Colonic mucosa (tissue), 4 donors: ENCODE data around the gene FUOM. TPM values are rescaled to one million over a fixed set of nuclear protein-coding genes. Genes with fewer than 3 reads are reported as not detected.

Source experiments
- DNase-seq: peaks from one replicate; pipeline ENCODE4 v3.0.0-alpha.2; 2020
- H3K27ac ChIP-seq: fragments of 200-600 bp; one replicate; pipeline ENCODE4 v1.8.0; 2021
- H3K27me3 ChIP-seq: fragments of 200-600 bp; one replicate; pipeline ENCODE4 v1.8.0; 2021
- H3K36me3 ChIP-seq: fragments of 200-600 bp; one replicate; pipeline ENCODE4 v1.8.0; 2021
- H3K4me1 ChIP-seq: fragments of 200-600 bp; one replicate; pipeline ENCODE4 v1.8.0; 2021; ENCODE audit warnings: mild to moderate bottlenecking
- H3K4me3 ChIP-seq: fragments of 200-600 bp; one replicate; pipeline ENCODE4 v1.8.0; 2021
- H3K9ac ChIP-seq, 2 donors: one replicate each; pipeline ENCODE4 v1.7.0; 2013; ENCODE audit warnings: control low read depth in 2 of 2, low read depth in 2 of 2, low read length in 2 of 2
- H3K9me3 ChIP-seq: fragments of 200-600 bp; one replicate; pipeline ENCODE4 v1.8.0; 2021
- intact Hi-C: fragments of 100-400 bp; cut with DNase I; formaldehyde crosslinking; loops from one replicate; pipeline ENCODE4 v1.14.1; 2022
- total RNA-seq, 2 donors: library from RNA; stranded (reverse); fragmentation: NEBNext Ultra II Directional in 1 of 2; extraction: Animal tissue kit (Norgen Biotek cat#: 25700) in 1 of 2; gene quantifications; one replicate each; pipeline ENCODE4 v1.2.1, GENCODE V29; 2021
- TF ChIP-seq, protein P1 (sequence below): fragments of 200-600 bp; IDR thresholded peaks from one replicate; pipeline ENCODE4 v1.8.0; 2022; ENCODE audit warnings: antibody characterized with exemption, mild to moderate bottlenecking
- donor health status: healthy.
- donor health status: DM: no; HTN: no; CAD: no.
- donor health status: DM: no; HTN: no; CAD: no.

FUOM gene
- total RNA-seq, 2 donors from 2014 or later = 16.9 to 23.3 TPM

DNA sequence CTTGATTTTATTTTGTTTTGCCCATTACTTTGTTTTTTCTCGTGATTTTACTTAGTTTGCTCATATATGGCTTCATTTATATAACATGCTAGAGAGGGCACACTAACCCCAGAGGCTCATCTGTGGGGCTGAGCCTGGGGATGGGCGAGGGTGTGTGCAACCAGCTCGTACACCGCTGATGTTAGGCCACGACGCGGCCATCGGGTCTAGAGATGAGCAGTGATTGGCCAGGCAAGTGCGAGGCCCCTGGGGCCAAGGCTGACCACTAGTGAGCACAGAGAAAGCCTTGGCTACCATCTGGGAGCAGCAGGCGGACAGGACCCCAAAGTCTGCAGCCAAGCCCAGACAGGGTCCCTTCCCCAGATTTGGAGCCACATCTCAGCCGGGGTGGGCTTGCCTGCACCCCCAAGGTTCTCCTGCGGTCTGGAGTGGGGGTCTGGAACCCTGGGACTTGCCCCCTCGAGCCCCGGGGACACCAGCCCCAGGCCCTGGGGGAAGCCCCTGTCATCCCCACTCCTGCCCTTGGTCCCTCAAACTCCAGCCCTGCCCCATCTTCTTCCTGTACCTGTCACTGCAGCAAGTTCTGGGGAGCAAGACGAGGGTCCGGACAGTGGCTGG lies 3.7 kb downstream of the FUOM start:
- Histone ChIP-seq H3K27ac (no peak overlapping the region), H3K9me3 (no peaks in the 10 kb centered on the region), H3K9ac (no peak overlapping the region), H3K27me3 (no peaks in the 10 kb centered on the region), H3K36me3 (no peaks in the 10 kb centered on the region), H3K4me1 (peaks cover 4% of the 10 kb centered on the region), H3K4me3 (no peak overlapping the region)
- TF ChIP-seq, protein P1, sequence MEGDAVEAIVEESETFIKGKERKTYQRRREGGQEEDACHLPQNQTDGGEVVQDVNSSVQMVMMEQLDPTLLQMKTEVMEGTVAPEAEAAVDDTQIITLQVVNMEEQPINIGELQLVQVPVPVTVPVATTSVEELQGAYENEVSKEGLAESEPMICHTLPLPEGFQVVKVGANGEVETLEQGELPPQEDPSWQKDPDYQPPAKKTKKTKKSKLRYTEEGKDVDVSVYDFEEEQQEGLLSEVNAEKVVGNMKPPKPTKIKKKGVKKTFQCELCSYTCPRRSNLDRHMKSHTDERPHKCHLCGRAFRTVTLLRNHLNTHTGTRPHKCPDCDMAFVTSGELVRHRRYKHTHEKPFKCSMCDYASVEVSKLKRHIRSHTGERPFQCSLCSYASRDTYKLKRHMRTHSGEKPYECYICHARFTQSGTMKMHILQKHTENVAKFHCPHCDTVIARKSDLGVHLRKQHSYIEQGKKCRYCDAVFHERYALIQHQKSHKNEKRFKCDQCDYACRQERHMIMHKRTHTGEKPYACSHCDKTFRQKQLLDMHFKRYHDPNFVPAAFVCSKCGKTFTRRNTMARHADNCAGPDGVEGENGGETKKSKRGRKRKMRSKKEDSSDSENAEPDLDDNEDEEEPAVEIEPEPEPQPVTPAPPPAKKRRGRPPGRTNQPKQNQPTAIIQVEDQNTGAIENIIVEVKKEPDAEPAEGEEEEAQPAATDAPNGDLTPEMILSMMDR = no peak
- DNase-seq = no peak
- intact Hi-C loops = no loop called here

GRCh38 chr10:133353202-133353959 lies 4.4 kb downstream of the FUOM start:
- Histone ChIP-seq H3K27ac (no peak overlapping the region), H3K27me3 (no peaks in the 10 kb centered on the region), H3K4me3 (no peak overlapping the region), H3K36me3 (no peaks in the 10 kb centered on the region), H3K4me1 (peaks cover 4% of the 10 kb centered on the region), H3K9ac (no peak overlapping the region), H3K9me3 (no peaks in the 10 kb centered on the region)
- no peak for DNase-seq
- TF ChIP-seq, protein P1 = no peak
- intact Hi-C loops = no loop called here

GRCh38 chr10:133351408-133352318 lies 6.2 kb downstream of the FUOM start:
- DNase-seq = no peak
- Histone ChIP-seq H3K36me3 (no peaks in the 10 kb centered on the region), H3K4me3 (no peak overlapping the region), H3K27me3 (no peaks in the 10 kb centered on the region), H3K9ac (no peak overlapping the region), H3K27ac (no peak overlapping the region), H3K9me3 (no peaks in the 10 kb centered on the region), H3K4me1 (peaks cover 1% of the 10 kb centered on the region)
- intact Hi-C loops = no loop called here
- TF ChIP-seq, protein P1 = no peak

DNA sequence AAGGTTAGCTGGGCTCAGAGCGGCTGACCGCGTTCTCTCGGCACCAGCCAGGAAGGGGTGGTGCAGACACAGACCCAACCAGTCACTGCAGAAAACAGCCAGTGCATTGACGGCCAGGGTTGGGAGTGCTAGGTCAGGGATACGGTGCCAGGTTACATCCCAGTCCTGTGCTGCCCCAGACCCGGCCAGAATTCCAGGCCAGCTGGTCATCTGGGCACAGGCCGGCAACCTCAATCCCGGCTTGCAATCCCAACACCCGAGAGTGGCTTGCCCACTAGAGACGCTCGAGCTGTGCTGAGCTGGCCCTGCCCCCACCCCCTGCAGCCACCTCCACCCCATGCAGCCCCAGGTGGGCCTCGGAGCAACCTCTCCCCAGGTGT lies 6.9 kb downstream of the FUOM start:
- no peak overlapping the region for H3K27ac ChIP-seq

More for the DNA sequence above, 6.9 kb downstream of the FUOM start:
- no peaks in the 10 kb centered on the region for H3K9me3 ChIP-seq
- H3K4me3 ChIP-seq = no peak overlapping the region
- TF ChIP-seq, protein P1 = no peak
- H3K36me3 ChIP-seq = no peaks in the 10 kb centered on the region
- H3K4me1 ChIP-seq = no peaks in the 10 kb centered on the region
- H3K27me3 ChIP-seq = no peaks in the 10 kb centered on the region
- no peak overlapping the region for H3K9ac ChIP-seq
- no peak for DNase-seq
- intact Hi-C loops = no loop called here
